OCI-LY3 (cell line): ENCODE measurements around the gene HECTD4.

Experiments used
- CTCF ChIP-seq: fragments of 200-600, 300-600 bp; sonication (generic); IDR thresholded peaks from 2 replicates; pipeline ENCODE4 v1.5.1; 2014; ENCODE audit warnings: antibody characterized with exemption, low read length, low read depth
- EZH2phosphoT487 ChIP-seq: fragments of 200-600 bp; shearing (Covaris generic); IDR thresholded peaks from 2 replicates; pipeline ENCODE4 v1.6.1; 2018; ENCODE audit warnings: antibody characterized with exemption, mixed run types, low read depth

- TF ChIP-seq CTCF (no peak), EZH2phosphoT487 (no peak)
Observed at GRCh38 chr12:112146123-112146522, 236.1 kb downstream of the HECTD4 start.
